GM20000 (cell line): Measurements from ENCODE around the gene TP53TG5.
A peak's percentile ranks its signal among the peaks of the same experiment; 100 is the strongest.

Experiments used
- DNase-seq: peaks from one replicate; pipeline ENCODE4 v3.0.0; 2012; ENCODE audit warnings: low spot score
- TF ChIP-seq, protein P1 (sequence below): IDR thresholded peaks from 2 replicates; pipeline ENCODE4 v1.5.1; 2012; ENCODE audit warnings: mild to moderate bottlenecking, control low read depth; ENCODE audit errors: extremely low read depth, missing control alignments

The TP53TG5 gene

DNA sequence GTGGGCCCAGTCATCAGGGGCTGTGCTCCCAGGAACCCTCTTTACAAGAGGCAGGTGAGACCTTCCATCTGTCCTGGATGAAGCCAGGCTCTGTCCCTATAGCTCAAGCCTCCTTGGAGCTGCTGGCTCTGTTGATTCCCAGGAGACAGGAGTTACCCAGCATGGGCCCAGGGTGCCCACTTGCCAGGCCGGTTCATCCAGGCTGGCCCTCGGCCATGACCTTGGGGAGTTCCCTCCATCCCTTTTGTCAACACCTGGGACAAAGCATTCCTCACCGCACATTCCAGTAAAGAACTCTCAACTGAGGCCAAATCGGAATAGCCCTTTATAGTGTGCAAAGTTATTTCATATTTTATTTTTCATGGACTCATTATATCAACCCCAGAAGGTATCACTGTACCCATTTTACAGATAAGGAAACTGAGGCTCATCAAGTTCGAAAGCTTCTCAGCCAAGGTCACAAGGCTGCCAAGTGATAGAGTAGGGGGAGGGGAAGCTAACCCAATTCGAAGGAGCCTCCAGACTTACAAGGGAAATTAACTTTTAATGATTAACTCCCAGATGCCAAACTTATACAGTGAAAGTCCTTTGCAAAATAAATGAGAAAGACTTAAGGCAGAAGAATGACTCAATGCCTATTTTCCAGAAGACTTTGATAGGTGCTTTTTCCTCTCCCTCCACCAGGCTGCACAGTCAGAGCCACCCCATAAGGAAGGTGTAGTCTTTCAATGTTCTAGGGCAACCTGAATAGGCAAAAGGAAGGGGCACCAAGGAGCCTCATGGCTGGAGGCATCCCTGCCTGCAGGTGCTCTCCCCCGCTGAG is 48.4 kb downstream of the TP53TG5 start:
- TF ChIP-seq, protein P1, sequence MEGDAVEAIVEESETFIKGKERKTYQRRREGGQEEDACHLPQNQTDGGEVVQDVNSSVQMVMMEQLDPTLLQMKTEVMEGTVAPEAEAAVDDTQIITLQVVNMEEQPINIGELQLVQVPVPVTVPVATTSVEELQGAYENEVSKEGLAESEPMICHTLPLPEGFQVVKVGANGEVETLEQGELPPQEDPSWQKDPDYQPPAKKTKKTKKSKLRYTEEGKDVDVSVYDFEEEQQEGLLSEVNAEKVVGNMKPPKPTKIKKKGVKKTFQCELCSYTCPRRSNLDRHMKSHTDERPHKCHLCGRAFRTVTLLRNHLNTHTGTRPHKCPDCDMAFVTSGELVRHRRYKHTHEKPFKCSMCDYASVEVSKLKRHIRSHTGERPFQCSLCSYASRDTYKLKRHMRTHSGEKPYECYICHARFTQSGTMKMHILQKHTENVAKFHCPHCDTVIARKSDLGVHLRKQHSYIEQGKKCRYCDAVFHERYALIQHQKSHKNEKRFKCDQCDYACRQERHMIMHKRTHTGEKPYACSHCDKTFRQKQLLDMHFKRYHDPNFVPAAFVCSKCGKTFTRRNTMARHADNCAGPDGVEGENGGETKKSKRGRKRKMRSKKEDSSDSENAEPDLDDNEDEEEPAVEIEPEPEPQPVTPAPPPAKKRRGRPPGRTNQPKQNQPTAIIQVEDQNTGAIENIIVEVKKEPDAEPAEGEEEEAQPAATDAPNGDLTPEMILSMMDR, result no peak

DNA sequence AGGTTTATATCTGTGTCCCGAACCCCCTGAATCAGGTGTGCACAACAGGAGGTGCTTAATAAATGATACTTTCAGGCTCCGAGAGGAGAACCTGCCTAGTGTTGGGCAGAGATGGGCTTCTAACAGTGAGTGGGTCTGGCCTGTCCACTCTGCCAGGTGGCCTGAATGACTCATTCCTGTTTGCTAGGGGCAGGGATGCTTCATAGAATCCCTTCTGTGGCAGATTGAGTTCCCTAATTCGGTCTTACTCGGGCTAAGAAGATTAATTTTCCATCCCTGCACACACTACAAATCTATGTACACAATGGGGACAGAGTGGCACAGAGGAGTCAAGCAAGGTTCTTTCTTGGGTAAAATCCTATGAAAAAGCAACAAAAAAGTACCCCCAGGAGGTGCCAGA is 49.7 kb downstream of the TP53TG5 start:
- no peak for DNase-seq
- TF ChIP-seq, protein P1, result no peak

More for the DNA sequence above, 48.4 kb downstream of the TP53TG5 start:
- DNase-seq, result no peak

DNA sequence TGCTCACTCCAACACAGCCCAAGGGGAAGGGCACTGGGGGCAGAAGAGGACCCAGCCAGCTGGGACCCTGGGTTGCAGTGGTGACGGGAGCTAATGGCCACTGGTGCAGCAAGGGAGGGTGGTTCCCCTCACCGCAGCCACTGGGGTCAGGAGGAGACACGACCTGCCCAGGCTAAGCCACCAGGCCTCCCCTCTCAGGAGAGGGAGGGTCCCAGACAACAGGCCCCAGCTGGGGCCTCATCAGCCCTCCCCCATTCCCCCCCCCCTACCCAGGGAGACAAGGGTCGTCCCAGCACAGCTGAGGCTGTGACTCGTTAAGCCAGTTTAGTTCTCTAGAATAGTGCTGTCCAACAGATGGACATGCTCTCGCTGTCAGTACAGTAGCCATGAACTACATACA is 52.8 kb downstream of the TP53TG5 start:
- TF ChIP-seq, protein P1, result no peak
- DNase-seq, result no peak

DNA sequence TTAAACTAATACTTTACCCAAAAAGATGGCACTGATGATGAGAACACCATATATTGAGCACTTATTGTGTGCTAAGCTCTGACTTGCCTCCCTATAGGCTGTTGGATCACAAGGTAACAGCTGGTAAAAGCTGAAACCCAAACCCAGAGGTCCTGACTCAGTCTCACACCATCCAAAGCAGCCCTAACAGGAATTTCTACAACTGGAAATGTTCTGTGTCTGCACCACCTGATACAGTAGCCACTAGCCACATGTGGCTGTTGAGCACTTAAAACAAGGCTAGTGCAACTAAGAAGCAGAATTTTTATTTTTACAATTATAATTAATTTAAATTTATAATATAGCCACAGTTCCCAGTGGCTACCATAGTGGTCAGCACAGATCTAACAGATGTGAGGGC is 54.4 kb downstream of the TP53TG5 start:
- DNase-seq, result no peak
- TF ChIP-seq, protein P1, result no peak

DNA sequence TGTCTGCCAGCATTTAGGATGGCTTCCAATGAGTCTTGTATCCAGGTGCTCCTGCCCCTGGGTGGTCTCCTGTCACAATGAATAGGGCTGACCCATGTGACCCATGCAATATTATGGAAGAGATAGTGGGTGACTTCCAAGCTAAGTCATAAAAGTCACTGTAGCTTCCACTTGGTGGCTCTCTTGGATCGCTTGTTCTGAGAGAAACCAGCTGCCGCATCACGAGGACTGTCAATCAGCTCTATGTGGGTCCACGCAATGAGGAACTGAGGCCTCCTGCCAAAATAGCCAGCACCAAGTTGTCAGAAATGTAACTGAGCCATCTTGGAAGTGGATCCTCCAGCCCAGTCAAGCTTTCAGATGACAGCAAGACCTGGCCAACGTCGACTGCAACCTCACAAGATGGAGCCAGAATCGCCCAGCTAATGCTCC is 55.2 kb downstream of the TP53TG5 start:
- TF ChIP-seq, protein P1, result no peak
- peak; percentile 56 for DNase-seq
